ENCODE results near the gene NCKAP1. TPM values are rescaled to one million over a fixed set of nuclear protein-coding genes. Genes with fewer than 3 reads are reported as not detected.

Gene NCKAP1, protein sequence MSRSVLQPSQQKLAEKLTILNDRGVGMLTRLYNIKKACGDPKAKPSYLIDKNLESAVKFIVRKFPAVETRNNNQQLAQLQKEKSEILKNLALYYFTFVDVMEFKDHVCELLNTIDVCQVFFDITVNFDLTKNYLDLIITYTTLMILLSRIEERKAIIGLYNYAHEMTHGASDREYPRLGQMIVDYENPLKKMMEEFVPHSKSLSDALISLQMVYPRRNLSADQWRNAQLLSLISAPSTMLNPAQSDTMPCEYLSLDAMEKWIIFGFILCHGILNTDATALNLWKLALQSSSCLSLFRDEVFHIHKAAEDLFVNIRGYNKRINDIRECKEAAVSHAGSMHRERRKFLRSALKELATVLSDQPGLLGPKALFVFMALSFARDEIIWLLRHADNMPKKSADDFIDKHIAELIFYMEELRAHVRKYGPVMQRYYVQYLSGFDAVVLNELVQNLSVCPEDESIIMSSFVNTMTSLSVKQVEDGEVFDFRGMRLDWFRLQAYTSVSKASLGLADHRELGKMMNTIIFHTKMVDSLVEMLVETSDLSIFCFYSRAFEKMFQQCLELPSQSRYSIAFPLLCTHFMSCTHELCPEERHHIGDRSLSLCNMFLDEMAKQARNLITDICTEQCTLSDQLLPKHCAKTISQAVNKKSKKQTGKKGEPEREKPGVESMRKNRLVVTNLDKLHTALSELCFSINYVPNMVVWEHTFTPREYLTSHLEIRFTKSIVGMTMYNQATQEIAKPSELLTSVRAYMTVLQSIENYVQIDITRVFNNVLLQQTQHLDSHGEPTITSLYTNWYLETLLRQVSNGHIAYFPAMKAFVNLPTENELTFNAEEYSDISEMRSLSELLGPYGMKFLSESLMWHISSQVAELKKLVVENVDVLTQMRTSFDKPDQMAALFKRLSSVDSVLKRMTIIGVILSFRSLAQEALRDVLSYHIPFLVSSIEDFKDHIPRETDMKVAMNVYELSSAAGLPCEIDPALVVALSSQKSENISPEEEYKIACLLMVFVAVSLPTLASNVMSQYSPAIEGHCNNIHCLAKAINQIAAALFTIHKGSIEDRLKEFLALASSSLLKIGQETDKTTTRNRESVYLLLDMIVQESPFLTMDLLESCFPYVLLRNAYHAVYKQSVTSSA
- total RNA-seq = 107 and 119 TPM in 2 replicates

DNA sequence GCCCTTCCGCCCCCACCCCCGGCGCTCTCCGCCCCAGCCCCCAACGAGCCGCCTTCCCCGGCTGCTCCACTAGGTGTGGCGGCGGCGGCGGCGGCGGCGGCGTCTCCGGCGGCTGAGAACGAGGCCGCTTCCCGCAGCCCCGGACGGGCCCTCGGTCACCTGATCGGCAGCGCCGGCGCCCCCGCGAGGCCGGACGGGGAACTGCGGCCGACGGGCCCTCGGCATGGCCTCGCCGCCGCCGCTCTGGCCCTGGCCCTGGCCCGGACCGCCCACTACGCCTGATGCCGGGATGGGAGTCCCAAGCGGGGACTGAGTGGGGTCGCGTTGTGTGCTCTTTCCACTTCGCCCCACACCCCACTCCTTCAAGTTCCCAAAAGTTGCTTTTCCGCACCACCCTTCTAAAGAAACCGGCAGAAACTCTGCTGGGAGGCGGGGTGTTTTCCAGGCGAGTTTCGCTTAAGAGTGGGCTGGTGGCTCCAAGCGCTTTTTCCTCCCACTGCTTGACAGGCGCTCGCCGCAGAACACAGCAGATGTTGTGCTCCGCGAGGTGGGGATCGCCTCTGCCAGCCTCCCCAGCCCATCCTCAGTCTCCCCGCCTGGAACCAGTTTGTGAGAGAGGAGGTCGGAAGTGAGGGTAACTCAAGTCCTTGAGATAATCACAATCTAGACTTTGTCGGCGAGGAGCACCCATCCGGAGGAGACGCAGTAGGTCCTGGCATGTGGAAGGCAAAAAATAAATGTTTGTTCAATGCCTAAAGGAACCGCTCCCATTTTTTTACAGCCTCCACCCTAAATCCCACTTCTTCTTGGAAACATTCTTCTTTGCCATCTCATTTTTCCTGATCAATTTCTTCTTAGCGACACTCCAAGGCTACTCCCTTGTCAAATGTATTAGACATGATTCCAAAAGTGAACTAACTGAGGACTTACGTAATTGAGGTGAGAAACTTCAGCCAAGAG is at the start of gene NCKAP1:
Gene NCKAP1 (minus strand): TSS at position 117 of the 960 bp plus-strand sequence. CDS start 358 bp downstream, outside the sequence.

DNA sequence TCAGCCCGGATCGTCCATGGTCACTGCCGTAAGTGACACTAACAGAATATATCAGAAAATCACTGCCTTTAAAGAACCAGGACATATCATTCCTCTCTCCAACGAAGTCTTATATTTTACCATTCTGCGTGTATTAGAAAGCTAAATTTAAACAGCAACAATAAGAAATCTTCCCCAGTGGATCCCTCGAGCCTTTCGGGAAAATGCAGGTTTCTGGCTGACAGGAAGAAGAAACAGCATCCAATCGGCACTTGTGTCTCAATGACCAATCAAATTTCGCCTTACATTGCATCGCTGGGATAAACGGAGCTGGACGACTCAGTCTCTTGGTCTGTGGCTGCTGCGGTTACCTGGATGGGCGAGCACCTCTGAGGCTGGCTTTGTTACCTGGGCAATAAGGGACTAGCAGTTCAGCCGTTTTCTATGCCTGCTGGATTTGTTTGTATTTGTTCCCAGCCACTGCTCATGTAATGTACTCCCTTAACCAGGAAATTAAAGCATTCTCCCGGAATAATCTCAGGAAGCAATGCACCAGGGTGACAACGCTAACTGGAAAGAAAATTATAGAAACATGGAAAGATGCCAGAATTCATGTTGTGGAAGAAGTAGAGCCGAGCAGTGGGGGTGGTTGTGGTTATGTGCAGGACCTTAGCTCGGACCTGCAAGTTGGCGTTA is 40.3 kb upstream of the NCKAP1 start, which contains the start of gene DUSP19:
Gene DUSP19 (plus strand): TSS at position 284 of the 675 bp plus-strand sequence. CDS start 187 bp downstream, at position 471.

DNA sequence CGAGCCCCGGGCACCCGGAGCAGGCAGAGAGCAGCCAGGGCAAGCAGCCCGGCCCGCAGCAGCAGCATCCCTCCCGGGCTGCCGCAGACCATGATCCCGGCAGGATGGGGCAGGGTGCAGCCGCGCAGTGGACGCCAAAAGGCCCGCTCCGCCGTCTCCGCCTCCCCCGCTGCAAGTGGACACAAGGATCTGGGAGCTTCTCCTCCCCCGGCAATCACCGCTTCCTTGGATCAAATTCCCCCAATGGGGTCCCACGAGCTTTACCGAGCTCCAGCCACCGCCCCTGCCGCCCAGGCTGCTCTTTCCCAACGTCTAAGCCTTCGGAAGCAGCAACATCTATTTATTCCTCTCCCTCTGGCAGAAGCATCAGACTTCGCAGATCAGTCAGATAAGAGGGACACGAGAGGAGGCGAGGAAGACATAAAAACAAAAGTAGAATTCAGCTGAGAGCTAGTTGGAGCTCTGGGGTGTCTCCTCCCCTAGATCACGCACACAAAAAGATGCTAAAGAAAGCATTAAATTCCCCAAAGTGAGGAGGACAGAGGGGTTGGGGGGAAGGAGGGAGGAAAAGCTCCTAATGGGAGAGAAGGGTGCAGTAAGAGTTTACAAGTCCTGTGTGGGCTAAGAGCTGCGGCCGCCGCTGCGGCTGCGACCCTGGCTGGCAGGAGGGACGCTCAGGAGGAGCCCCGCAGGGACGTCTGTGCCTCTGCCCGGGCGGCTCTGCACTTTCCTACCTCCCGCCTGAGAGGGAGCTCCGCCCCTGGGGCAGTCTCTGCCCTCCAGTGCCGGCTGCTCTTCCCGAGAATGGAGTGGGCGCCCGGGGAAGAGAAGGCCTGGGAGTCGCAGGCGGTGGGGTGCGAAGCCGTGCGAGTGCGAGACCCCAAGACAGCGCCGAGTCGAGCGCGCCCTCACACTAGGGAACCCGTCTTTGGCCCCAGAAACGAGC is 171.5 kb downstream of the NCKAP1 start, which contains the start of gene FRZB:
Gene FRZB (minus strand): TSS at position 177 of the 946 bp plus-strand sequence. CDS start 85 bp downstream, at position 92.

Other genes with a start within 250 kb of the NCKAP1 start
- gene FRZB, start 171.8 kb downstream of the NCKAP1 start, total RNA-seq = 0.21 TPM in 1 of 2 replicates, not detected in the other
- 0.98 and 1.1 TPM in 2 replicates for gene DUSP19, start 40.3 kb upstream of the NCKAP1 start, total RNA-seq
- 12.3 and 13.8 TPM in 2 replicates for gene NUP35, start 86.0 kb upstream of the NCKAP1 start, total RNA-seq

All from airway epithelial cell (primary cell).